Subcutaneous abdominal adipose tissue (tissue), 5 donors: ENCODE measurements around the gene SSTR3.

Experiments used
- H3K27ac ChIP-seq: one replicate; pipeline ENCODE4 v1.7.0; 2013; ENCODE audit warnings: low read depth, mild to moderate bottlenecking, inconsistent platforms, low read length, moderate library complexity
- H3K27me3 ChIP-seq, 5 donors: one replicate each; pipeline ENCODE4 v1.7.0; 2013; ENCODE audit warnings: low read length in 5 of 5, inconsistent platforms in 1 of 5; ENCODE audit not compliant: control insufficient read depth in 5 of 5, insufficient read depth in 4 of 5
- H3K36me3 ChIP-seq, 5 donors: one replicate each; pipeline ENCODE4 v1.7.0; 2013; ENCODE audit warnings: low read length in 5 of 5; ENCODE audit not compliant: control insufficient read depth in 5 of 5, insufficient read depth in 5 of 5
- H3K4me1 ChIP-seq, 5 donors: one replicate each; pipeline ENCODE4 v1.7.0; 2013; ENCODE audit warnings: low read length in 5 of 5, mild to moderate bottlenecking in 3 of 5, moderate library complexity in 1 of 5; ENCODE audit not compliant: control insufficient read depth in 5 of 5, insufficient read depth in 5 of 5
- H3K4me3 ChIP-seq, 5 donors: one replicate each; pipeline ENCODE4 v1.7.0; 2013; ENCODE audit warnings: low read length in 5 of 5, low read depth in 1 of 5
- H3K9ac ChIP-seq, 5 donors: one replicate each; pipeline ENCODE4 v1.7.0; 2013; ENCODE audit warnings: low read length in 5 of 5, mild to moderate bottlenecking in 4 of 5, moderate library complexity in 3 of 5
- H3K9me3 ChIP-seq, 5 donors: one replicate each; pipeline ENCODE4 v1.7.0; 2013; ENCODE audit warnings: low read length in 5 of 5; ENCODE audit not compliant: control insufficient read depth in 5 of 5
- donor health status: healthy.
- donor health status: healthy.
- donor health status: healthy.
- donor health status: healthy.
- donor health status: healthy.

Gene SSTR3

GRCh38 chr22:37242395-37242918, 30.2 kb upstream of the SSTR3 start:
- H3K36me3 ChIP-seq = peaks cover 0 to 4% (median 0%) of the 10 kb centered on the region in 5 donors
- peak overlapping the region in 1 of 5 donors; percentile 42 for H3K9ac ChIP-seq
- no peaks in the 10 kb centered on the region for H3K9me3 ChIP-seq
- H3K4me1 ChIP-seq = peaks cover 0 to 38% (median 16%) of the 10 kb centered on the region in 5 donors
- no peak overlapping the region for H3K27ac ChIP-seq
- H3K4me3 ChIP-seq = peak overlapping the region in 1 of 5 donors; percentile 63
- H3K27me3 ChIP-seq = peaks cover 11 to 54% (median 42%) of the 10 kb centered on the region in 5 donors

- Histone ChIP-seq H3K27me3 (peaks cover 11 to 58% (median 45%) of the 10 kb centered on the region in 5 donors), H3K9ac (no peak overlapping the region), H3K4me3 (no peak overlapping the region), H3K4me1 (peaks cover 0 to 38% (median 16%) of the 10 kb centered on the region in 5 donors), H3K36me3 (peaks cover 0 to 4% (median 0%) of the 10 kb centered on the region in 5 donors), H3K27ac (no peak overlapping the region), H3K9me3 (no peaks in the 10 kb centered on the region)
Measured at GRCh38 chr22:37241351-37242142, 29.3 kb upstream of the SSTR3 start.

GRCh38 chr22:37240941-37241320, 28.7 kb upstream of the SSTR3 start:
- Histone ChIP-seq H3K9me3 (no peaks in the 10 kb centered on the region), H3K27ac (no peak overlapping the region), H3K36me3 (peaks cover 0 to 4% (median 0%) of the 10 kb centered on the region in 5 donors), H3K4me3 (no peak overlapping the region), H3K4me1 (peaks cover 0 to 38% (median 16%) of the 10 kb centered on the region in 5 donors), H3K9ac (no peak overlapping the region), H3K27me3 (peaks cover 14 to 63% (median 45%) of the 10 kb centered on the region in 5 donors)

GRCh38 chr22:37240240-37240940, 28.1 kb upstream of the SSTR3 start:
- Histone ChIP-seq H3K9me3 (no peaks in the 10 kb centered on the region), H3K36me3 (peaks cover 0 to 4% (median 0%) of the 10 kb centered on the region in 5 donors), H3K4me1 (peaks cover 0 to 38% (median 14%) of the 10 kb centered on the region in 5 donors), H3K27ac (no peak overlapping the region), H3K9ac (no peak overlapping the region), H3K27me3 (peaks cover 14 to 66% (median 47%) of the 10 kb centered on the region in 5 donors), H3K4me3 (no peak overlapping the region)

- Histone ChIP-seq H3K4me3 (no peak overlapping the region), H3K9me3 (no peaks in the 10 kb centered on the region), H3K9ac (no peak overlapping the region), H3K27me3 (peaks cover 16 to 72% (median 55%) of the 10 kb centered on the region in 5 donors), H3K4me1 (peaks cover 0 to 32% (median 7%) of the 10 kb centered on the region in 5 donors), H3K36me3 (peaks cover 0 to 4% (median 0%) of the 10 kb centered on the region in 5 donors), H3K27ac (no peak overlapping the region)
Measured at GRCh38 chr22:37239336-37240239, 27.3 kb upstream of the SSTR3 start.

- Histone ChIP-seq H3K4me1 (peaks cover 0 to 12% (median 0%) of the 10 kb centered on the region in 5 donors), H3K9ac (no peak overlapping the region), H3K36me3 (peaks cover 0 to 4% (median 0%) of the 10 kb centered on the region in 5 donors), H3K27me3 (peaks cover 18 to 64% (median 52%) of the 10 kb centered on the region in 5 donors), H3K4me3 (no peak overlapping the region), H3K9me3 (no peaks in the 10 kb centered on the region), H3K27ac (no peak overlapping the region)
Measured at GRCh38 chr22:37237371-37238268, 25.3 kb upstream of the SSTR3 start.

GRCh38 chr22:37235897-37236607, 23.8 kb upstream of the SSTR3 start:
- Histone ChIP-seq H3K27ac (no peak overlapping the region), H3K27me3 (peaks cover 26 to 65% (median 47%) of the 10 kb centered on the region in 5 donors), H3K9ac (no peak overlapping the region), H3K9me3 (no peaks in the 10 kb centered on the region), H3K4me3 (no peak overlapping the region), H3K4me1 (peaks cover 0 to 6% (median 0%) of the 10 kb centered on the region in 5 donors), H3K36me3 (peaks cover 0 to 4% (median 0%) of the 10 kb centered on the region in 5 donors)

- Histone ChIP-seq H3K27ac (no peak overlapping the region), H3K4me1 (peaks cover 0 to 12% (median 0%) of the 10 kb centered on the region in 5 donors), H3K9me3 (no peaks in the 10 kb centered on the region), H3K4me3 (no peak overlapping the region), H3K36me3 (no peaks in the 10 kb centered on the region), H3K9ac (no peak overlapping the region), H3K27me3 (peaks cover 26 to 61% (median 41%) of the 10 kb centered on the region in 5 donors)
Measured at GRCh38 chr22:37234736-37235711, 22.7 kb upstream of the SSTR3 start.
